GM21390 (cell line): ENCODE results near the gene C16orf96.

ENCODE experiments used
- ATAC-seq: cut with Tn5 transposase; IDR thresholded peaks from one replicate; pipeline ENCODE4 v1.9.1; 2021; ENCODE audit not compliant: unreplicated experiment

C16orf96 gene

DNA sequence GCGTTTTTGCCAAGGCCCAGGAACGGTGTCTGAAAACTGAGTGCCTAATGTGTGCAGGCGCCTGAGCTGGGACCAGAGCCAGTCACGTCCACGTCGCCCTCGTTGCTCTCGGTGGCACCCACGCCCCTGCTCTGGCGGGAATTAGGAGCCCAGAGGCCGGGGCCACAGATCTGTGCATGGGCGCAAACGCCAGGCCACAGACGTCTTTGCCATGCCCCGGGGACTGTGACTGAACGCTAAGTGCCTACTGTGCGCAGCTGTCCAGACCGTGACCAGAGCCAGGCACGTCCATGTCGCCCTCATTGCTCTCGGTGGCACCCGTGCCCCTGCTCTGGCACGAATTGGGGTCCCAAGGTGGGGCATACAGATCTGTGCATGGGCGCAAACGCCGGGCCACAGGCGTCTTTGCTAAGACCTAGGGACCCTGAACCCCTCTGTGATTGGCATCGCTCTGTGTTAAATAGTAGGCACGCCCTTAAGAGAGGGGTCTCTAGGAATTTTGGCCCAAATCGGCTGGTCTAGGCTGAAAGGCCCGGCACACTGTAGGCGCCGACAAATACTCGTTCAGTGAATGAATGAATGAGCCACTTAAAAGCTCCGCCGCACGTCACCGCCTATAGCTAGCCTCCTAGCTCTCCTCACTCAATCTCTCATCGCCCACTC, 59.4 kb downstream of the C16orf96 start:
- ATAC-seq, result no peak

DNA sequence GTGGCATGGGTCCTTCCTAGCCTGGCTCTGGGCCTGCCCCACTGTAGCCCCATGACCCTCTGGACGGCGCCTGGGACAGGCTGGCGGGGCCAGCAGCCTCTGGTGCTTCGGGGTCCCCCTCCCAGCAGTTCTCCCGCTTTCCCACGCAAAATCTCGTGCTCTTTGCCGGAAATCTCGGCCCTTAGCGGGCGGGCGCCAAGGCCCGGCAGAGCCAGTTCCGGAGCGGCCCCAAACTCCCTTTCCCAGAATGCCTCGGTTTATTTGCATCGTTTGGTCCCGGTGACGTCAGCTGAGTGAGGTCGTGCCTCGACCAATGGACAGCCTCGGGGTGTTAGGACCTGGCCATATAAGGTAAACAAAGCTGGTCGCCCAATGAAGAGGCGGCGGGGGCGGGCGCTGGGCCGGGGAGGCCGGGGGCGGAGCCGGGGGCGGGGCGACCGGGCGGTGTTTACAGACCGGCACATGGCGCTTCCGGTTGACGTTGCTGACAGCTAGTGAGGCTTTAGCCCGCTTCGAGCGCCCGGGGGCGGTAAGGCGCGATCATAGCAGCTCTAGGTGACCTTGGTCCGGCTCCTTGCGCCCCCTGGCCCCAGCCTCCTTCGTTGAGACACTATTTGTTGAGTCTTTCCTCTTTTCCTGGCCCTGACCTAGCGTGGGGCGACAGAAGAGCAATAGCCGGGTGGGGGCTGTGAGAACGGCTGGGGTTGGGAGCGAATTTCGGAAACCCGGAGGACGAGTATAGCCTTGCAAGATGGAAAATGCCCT, 60.1 kb downstream of the C16orf96 start:
- ATAC-seq, result peak; percentile 69

DNA sequence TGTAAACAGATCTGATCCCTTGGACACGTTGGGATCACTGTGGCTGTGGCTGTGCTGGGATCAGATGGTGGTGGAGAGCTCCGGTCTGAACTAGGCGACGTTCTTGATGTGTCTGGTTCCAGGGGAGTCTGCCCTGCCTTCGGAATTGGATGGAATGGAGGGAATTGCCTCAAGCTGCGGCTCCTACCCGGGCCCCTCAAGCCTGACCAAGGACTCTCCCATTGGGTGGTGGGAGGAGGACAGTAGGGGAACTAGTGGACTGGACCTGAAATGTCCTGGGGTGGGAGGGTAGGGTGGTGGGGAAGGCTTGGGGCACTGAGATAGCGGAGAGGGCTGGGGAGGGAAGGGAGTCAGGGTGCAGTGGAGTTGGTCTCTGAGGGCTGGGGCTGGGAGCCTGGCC, 61.7 kb downstream of the C16orf96 start:
- no peak for ATAC-seq

DNA sequence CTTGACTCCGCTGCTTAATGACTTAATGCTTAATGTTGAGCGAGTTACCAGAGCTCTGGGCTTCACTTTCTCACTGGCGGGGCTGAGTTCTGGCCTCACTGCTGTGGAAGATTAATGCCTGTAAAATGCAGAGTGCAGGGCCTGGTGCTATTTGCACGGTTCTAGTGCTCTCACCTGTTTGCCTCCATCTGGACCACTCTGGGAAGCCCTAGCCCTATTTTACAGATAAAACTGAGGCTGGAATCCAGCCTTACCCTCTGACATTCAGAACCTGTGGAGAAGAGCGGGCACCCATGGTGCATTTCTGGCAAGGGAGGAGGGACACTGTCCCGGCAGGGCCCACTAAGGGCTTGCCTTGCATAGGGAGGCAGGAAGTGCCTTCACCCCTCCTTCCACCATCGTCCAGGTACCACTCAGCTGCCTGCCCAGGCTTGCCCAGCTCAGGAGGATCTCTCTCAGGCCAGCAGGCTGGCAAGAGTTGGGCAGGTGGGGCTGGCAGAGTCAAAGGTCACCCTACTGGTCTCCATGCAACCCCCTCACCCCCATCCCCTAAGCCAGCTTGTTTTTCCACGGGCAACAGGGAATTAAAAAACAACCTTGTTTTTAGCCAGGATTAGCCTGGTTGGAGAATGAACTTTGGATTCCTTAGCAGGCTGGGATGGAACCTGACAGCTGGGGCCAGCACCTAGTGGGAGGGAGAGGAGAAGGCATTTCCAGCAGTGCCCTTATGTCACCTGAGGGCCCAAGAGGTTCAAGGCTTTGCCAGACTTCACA, 62.7 kb downstream of the C16orf96 start:
- no peak for ATAC-seq

DNA sequence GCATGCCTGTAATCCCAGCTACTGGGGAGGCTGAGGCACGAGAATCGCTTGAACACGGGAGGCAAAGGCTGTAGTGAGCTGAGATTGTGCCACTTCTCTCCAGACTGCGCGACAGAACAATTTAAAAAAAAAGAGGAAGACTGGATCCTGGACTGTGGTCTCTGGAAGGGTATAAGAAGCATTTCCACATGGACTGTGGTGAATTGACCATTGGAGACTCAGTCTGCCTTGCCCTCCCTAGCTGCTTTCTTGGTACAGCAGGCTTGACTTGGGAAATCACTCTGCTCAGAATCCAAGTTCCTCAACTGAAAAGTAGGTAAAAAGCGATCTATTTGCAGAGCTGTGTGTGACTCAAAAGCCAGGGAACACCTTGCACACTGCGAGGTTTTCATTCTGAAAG, 67.5 kb downstream of the C16orf96 start:
- ATAC-seq, result no peak

DNA sequence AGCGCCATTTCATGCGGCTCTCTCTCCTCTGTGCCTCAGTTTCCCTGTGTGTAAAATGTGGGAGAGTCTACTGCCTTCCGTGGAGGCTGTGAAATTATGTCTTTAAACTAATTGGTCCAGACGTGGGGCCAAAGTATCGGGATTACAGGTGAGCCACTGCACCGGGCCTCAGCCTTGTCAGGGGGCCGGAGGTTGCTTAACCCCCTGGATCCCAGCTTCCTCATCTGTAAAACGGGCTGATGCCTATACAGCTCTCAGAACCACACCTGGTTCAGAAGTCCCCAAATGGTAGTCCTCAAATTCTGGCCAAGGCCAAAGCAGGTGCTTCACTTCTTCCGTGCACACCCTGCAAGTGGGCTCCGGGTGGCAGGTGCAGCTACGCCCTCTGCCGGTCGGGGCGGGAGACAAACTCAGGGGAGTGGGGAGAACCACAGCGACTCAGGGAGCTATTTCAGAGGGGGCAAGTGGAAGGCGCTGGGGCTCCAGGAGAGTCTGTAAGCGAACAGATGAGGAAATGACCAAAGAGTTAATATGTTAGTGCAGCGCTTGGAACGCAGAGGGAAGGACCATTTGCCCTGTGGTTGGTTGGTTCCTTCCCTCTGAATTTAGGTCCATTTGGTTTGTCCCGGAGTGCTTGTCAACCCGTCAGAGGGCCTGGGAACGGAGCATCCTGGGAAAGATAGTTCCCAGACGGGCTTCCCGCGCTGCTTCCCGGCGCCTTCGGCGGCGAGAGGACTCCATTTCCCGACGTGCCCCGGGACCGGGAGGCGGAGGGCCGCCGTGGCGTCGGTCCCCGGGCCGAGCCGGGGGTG, 68.1 kb downstream of the C16orf96 start, which contains the start of gene MGRN1:
Gene MGRN1 (plus strand): TSS at position 812 of the 812 bp plus-strand sequence. CDS start 135 bp downstream, outside the sequence.
- peak; percentile 67 for ATAC-seq

DNA sequence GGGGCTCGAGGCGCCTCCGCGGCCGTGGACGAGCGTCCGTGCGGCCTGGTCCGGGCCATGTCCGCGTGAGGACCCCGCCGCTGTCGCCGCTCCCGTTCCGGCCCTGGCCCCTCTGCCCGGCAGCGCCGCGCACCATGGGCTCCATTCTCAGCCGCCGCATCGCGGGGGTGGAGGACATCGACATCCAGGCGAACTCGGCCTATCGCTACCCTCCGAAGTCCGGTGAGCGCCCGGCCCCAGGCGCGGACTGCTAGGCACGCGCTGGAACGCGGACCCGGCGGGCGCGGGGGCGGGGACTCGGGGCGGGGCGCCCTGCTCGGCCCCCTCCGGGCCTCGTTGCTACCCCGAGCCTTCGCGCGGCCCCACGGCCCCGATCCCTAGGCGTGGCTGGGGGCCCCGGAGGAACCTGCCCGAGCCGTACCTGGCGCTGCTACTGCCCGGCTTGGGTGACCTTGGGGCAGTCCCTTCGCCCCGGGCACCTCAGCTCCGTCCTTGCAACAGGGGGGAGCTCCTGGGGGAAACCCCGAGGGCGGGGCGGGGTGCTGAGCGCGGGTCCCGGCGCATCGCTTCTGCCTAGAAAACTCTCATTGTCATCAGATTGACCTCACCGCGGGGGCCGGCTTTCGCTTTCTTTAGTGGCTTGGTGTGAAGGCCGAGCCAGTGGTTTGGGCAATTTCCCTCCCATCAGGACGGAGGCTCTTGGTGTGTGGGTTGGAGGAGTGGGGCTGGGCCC, 68.9 kb downstream of the C16orf96 start:
- peak; percentile 41 for ATAC-seq

DNA sequence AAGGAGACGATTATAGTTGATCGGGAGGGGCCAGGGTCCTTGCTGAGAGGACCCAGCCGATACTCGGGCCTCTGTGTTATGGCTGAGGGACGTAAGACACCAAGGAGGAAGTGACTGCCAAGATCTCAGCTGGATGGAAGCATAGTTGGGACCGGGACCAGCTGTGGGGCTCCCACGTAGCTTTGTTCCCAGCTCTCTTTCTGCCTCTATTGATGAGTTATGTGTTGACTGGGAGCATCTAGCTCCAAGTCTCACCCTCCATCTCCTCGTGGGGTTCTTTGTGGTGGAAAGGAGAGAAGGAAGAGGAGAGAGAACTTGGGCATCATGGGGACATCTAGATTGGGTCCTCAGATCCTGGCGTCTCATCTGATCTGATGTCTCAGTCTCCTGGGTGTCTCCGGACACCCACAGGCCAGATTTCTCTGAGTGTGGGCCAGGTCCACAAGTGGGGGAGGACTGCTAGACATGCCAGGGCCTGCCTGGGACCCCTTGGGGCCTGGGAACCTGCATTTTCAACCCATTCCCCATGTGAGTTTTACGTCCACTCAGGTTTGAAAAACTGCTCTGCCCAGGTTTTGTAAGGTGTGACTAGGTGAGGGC, 69.5 kb downstream of the C16orf96 start:
- peak; percentile 18 for ATAC-seq

DNA sequence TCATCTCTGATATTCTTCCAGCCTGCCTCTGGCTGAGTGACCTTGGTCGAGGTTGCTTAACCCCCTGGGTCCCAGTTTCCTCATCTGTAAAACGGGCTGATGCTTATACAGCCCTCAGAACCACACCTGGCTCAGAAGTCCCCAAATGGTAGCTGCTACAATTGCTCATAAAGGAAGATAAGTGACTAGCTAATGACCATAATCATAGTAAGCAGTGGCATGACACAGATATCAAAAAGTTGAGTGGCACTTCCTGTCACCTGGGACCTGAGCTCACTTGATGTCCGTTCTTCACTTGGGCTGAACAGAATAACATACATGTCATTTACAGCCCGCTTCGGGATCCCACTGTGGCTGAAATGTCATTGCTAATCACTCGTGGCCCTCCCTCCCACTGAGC, 70.3 kb downstream of the C16orf96 start:
- no peak for ATAC-seq

DNA sequence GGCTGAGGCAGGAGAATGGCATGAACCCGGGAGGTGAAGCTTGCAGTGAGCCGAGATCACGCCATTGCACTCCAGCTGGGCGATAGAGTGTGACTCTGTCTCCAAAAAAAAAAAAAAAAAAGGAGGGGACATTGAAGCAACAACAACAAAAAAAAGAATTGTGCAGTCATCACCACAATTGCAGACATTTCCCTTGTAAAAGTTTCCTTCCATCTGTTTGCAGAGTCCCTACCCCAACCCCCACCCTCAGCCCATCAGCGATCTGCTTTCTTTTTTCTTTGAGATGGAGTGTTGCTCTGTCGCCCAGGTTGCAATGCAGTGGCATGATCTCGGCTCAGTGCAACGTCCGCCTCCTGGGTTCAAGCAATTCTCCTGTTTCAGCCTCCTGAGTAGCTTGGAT, 72.1 kb downstream of the C16orf96 start:
- no peak for ATAC-seq

DNA sequence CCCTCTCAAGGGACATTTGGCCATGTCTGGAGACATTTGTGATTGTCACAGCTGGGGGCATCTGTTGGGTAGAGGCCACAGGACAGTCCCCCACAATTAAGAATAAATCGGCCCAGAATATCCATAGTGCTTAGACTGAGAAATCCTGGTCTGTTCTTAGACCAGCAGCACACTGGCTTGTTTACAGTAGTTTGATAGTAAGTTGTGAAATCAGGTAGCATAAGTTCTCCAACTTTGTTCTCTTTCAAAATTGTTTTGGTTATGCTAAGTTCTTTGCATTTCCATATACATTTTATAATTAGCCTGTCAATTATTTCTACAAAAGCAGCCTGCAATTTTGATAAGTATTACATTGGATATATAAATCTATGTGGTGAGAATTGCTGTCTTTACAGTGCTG, 75.3 kb downstream of the C16orf96 start:
- ATAC-seq, result no peak

DNA sequence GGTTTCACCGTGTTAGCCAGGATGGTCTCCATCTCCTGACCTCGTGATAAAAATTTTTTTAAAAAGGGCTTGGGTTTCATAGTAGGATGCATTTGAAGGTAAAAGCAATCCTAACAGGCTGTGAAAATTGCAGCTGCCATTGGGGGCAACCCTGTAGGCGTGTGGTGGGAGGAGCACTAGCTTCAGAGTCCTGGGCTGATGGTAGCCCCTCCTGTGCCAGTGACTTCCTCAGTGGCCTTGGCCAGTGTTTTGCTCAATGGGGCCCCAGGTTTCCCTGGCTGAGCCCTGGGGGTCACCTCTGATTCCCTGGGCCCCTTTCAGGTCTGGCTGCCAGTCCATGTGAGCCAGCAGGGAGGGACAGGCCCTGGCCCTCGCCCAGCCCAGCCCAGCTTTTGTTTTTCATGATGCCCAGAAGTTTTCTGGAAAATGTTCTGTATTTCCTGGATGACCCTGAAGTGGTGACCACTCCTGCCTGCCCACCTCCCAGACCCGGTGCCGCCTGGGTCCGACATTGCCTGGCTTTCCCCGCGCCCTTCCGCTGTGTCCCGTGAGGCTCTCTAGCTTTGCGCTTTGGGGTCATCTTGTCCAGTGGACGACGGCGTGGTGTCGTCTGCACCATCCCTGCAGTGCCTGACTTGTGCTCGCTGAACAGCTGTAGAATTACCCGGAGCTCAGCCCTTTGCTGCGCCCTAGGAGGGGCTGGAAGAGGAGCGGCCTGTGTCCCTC, 77.9 kb downstream of the C16orf96 start:
- no peak for ATAC-seq

DNA sequence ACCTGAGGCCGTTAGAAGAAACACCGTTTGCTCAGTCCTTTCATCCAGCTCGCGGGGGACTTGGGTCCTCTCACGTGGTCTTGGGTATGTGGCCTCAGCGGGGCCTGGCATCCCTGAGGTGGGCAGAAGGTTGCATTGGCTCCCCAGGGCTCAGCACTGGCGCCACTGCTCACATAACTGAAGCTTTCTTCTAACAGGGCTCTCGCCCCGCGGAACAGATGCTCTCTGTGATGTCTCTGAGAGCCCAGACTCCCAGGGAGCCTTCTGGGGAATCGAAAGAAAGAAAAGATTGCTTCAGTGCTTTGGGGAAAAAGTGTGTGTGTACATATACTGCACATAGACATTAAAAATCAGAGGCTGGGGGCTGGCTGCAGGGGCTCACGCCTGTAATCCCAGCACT, 78.6 kb downstream of the C16orf96 start:
- no peak for ATAC-seq

DNA sequence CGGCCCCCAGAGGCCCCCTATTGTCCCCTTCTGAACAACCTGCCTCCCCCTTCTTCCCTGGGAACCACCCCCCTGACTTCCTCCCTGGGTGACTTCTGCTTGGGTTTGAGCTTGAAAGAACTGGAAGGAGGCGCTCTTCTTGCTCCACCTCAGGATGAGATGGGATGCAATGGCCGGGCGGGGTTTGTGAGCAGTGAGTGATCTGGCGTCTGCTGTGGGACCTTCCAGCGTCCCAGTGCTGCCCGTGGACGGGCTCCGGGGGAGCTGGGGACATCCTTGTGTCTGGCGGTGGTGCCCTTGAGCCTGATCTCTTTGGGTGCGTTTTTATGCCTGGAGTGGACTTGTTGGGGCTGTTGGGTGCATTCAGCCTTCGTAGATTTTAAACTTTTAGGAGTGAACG, 80.1 kb downstream of the C16orf96 start:
- ATAC-seq, result no peak

DNA sequence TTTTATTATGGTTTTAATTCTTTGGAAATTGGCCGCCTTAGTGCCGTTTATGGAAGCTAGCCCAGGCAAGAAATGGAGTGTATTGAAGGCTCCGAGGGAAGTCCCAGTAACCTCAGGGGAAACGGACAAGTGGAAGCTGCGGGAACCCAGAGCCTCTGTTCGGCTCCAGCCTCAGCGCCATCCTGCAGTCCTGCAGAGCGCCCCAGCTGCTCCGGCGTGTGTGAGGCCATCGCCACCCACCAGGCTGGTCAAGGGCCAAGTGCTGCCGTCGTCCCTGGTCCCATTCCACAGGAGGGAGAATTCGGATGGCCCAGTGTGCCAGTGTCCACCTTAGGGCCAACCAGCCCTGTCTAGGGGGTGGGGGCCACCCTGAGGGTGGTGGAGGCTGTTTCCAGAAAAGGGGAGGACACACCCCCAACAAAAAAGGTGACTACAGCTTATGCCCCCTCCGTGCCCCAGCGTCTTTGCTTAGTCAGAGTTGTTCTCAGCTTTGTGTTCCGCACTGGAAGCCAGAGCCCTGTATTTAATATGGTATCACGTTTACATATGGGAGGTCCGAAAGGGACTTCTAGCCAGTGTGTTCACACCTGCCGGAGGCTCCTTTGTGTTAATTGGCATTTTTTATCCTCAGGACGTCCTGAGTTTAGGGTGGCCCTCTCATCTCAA, 81.5 kb downstream of the C16orf96 start:
- no peak for ATAC-seq

DNA sequence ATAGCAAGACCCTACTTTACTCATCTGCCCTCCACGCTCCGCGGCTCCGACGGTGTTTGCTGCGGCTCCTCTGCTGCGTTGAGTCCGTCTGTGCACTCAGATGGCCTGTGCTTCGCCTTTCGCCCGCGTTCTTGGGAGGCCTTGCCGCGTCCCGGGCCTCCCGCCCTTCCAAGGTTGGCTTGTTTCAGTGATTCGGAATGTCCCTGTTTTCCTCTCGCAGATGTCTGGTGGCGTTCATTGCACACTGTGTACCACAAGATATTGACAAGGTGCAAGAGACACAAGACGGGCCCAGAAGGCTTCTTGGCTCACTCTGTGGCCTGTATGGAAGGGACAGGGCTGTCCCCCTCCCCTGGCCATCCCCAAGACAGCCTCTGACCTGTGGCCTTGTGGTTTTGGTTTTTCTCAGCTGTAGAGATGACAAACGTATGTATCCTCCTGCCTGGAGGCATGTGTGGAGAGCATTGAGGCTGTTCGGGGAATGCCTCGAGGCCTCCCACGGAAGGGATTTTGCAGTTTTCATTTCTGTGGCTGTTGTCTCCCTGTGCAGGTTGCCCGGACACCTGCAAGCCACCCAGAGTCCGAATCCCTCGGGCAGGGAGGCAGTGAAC, 83.9 kb downstream of the C16orf96 start:
- no peak for ATAC-seq

DNA sequence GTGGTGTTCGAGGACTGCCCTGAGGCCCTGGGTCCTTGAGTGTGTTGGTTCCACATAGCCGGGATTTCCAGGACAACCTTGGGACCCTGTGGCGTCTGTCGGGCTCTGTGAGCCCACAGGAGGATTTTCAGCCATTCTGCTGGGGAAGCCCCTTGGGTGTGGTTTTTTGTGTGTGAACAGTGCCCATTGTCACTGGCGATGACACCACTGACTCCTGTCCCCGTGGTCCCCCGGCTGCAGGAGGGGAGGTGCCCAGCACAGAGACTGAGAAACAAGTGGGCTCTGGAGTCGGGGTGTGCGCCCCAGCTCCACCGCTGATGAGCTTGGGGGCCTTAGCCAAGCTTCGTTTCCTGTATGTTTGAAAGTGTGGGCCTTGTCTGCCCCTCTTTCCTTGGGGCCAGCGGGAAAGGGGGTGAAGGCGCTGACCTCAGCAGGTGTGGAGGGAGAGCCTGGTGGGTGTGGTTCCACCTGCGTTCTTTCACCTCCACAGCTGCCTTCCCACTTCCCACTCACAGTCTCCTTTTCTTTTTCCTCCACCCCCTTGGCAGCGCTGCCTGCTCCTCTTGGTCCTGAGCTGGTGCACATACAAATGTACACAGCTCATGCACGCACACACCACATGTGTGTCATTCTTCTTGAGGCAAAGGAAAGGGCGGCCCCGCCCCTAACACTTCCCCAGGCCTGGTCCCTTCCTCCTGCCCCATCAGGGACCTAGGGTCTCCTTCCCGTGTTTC, 84.6 kb downstream of the C16orf96 start:
- ATAC-seq, result no peak

DNA sequence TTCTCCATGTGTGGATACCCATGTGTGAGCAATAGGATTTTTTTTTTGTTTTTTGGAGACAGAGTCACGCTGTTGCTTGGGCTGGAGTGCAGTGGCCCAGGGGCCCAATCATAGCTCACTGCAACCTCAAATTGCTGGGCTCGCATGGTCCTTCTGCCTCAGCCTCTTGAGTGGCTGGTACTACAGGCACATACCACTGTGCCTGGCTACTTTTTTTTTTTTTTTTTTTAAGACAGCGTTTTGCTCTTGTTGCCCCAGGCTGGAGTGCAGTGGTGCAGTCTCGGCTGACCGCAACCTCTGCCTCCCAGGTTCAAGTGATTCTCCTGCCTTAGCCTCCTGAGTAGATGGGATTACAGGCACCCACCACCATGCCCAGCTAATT, 85.2 kb downstream of the C16orf96 start:
- ATAC-seq, result no peak
